Activated naive CD4-positive, alpha-beta T cell treated with anti-CD3 and anti-CD28 coated beads, Interleukin-2, amount 50 U/mL, for 24 hours (primary cell): ENCODE results near the gene LAGE3.

Source experiments
- H3K27ac Mint-ChIP-seq: one replicate; pipeline ENCODE4 v1.8.0; 2021; ENCODE audit warnings: mild to moderate bottlenecking, mixed read lengths
- H3K27me3 Mint-ChIP-seq: one replicate; pipeline ENCODE4 v1.8.0; 2021; ENCODE audit warnings: mixed read lengths
- H3K36me3 Mint-ChIP-seq: one replicate; pipeline ENCODE4 v1.8.0; 2021; ENCODE audit warnings: mixed read lengths
- H3K4me1 Mint-ChIP-seq: one replicate; pipeline ENCODE4 v1.8.0; 2021; ENCODE audit warnings: mixed read lengths
- H3K4me3 Mint-ChIP-seq: one replicate; pipeline ENCODE4 v1.8.0; 2021; ENCODE audit warnings: mild to moderate bottlenecking, mixed read lengths
- H3K9me3 Mint-ChIP-seq: one replicate; pipeline ENCODE4 v1.8.0; 2021; ENCODE audit warnings: mixed read lengths

The LAGE3 gene

GRCh38 chrX:154458116-154458953 is 20.7 kb downstream of the LAGE3 start, which contains the start of gene PLXNA3:
TSS of gene PLXNA3 (plus strand) at chrX:154458281. CDS start at chrX:154460184, 1,903 bp downstream.
- Mint-ChIP-seq H3K9me3 (no peaks in the 10 kb centered on the region), H3K36me3 (peaks cover 1% of the 10 kb centered on the region), H3K4me3 (peak within 1 kb of the TSS; percentile 91), H3K27ac (peak within 1 kb of the TSS; percentile 97), H3K4me1 (peaks cover 5% of the 10 kb centered on the region), H3K27me3 (no peaks in the 10 kb centered on the region)

- peaks cover 5% of the 10 kb centered on the region for H3K4me1 Mint-ChIP-seq
- H3K4me3 Mint-ChIP-seq = peak overlapping the region; percentile 91
- peaks cover 1% of the 10 kb centered on the region for H3K36me3 Mint-ChIP-seq
- H3K27me3 Mint-ChIP-seq = no peaks in the 10 kb centered on the region
- H3K9me3 Mint-ChIP-seq = no peaks in the 10 kb centered on the region
- peak overlapping the region; percentile 97 for H3K27ac Mint-ChIP-seq
These were observed 21.5 kb downstream of the LAGE3 start for GRCh38 chrX:154457491-154458115.

GRCh38 chrX:154452823-154453222 is 26.3 kb downstream of the LAGE3 start:
- Mint-ChIP-seq H3K27ac (peak overlapping the region; percentile 8), H3K9me3 (no peaks in the 10 kb centered on the region)

GRCh38 chrX:154450312-154450711 is 28.8 kb downstream of the LAGE3 start:
- H3K9me3 Mint-ChIP-seq = no peaks in the 10 kb centered on the region
- no peaks in the 10 kb centered on the region for H3K4me1 Mint-ChIP-seq
- H3K4me3 Mint-ChIP-seq = no peak overlapping the region
- no peaks in the 10 kb centered on the region for H3K36me3 Mint-ChIP-seq
- H3K27me3 Mint-ChIP-seq = no peaks in the 10 kb centered on the region
- no peak overlapping the region for H3K27ac Mint-ChIP-seq

More at GRCh38 chrX:154452823-154453222, 26.3 kb downstream of the LAGE3 start:
- H3K4me1 Mint-ChIP-seq = peaks cover 5% of the 10 kb centered on the region
- no peaks in the 10 kb centered on the region for H3K36me3 Mint-ChIP-seq
- no peak overlapping the region for H3K4me3 Mint-ChIP-seq
- no peaks in the 10 kb centered on the region for H3K27me3 Mint-ChIP-seq

- H3K4me3 Mint-ChIP-seq = no peak overlapping the region
- no peaks in the 10 kb centered on the region for H3K9me3 Mint-ChIP-seq
- H3K27me3 Mint-ChIP-seq = no peaks in the 10 kb centered on the region
- no peaks in the 10 kb centered on the region for H3K36me3 Mint-ChIP-seq
- no peak overlapping the region for H3K27ac Mint-ChIP-seq
- no peaks in the 10 kb centered on the region for H3K4me1 Mint-ChIP-seq
These were observed 29.5 kb downstream of the LAGE3 start for GRCh38 chrX:154449618-154450017.

- Mint-ChIP-seq H3K4me1 (peaks cover 1% of the 10 kb centered on the region), H3K27ac (no peak overlapping the region), H3K4me3 (no peak overlapping the region), H3K9me3 (no peaks in the 10 kb centered on the region), H3K36me3 (no peaks in the 10 kb centered on the region), H3K27me3 (no peaks in the 10 kb centered on the region)
These were observed 30.6 kb downstream of the LAGE3 start for GRCh38 chrX:154448484-154448883.

GRCh38 chrX:154446430-154446829 is 32.7 kb downstream of the LAGE3 start:
- Mint-ChIP-seq H3K4me3 (no peak overlapping the region), H3K9me3 (no peaks in the 10 kb centered on the region), H3K27ac (no peak overlapping the region), H3K36me3 (no peaks in the 10 kb centered on the region), H3K27me3 (no peaks in the 10 kb centered on the region), H3K4me1 (peaks cover 12% of the 10 kb centered on the region)

GRCh38 chrX:154445776-154446175 is 33.3 kb downstream of the LAGE3 start:
- no peaks in the 10 kb centered on the region for H3K27me3 Mint-ChIP-seq
- peaks cover 13% of the 10 kb centered on the region for H3K4me1 Mint-ChIP-seq
- no peak overlapping the region for H3K4me3 Mint-ChIP-seq
- no peaks in the 10 kb centered on the region for H3K9me3 Mint-ChIP-seq
- no peaks in the 10 kb centered on the region for H3K36me3 Mint-ChIP-seq
- H3K27ac Mint-ChIP-seq = no peak overlapping the region

- Mint-ChIP-seq H3K27me3 (no peaks in the 10 kb centered on the region), H3K36me3 (no peaks in the 10 kb centered on the region), H3K4me1 (peaks cover 13% of the 10 kb centered on the region), H3K9me3 (no peaks in the 10 kb centered on the region), H3K4me3 (peak overlapping the region; percentile 39), H3K27ac (no peak overlapping the region)
These were observed 34.3 kb downstream of the LAGE3 start for GRCh38 chrX:154444755-154445246.

GRCh38 chrX:154443992-154444754 is 34.9 kb downstream of the LAGE3 start, which contains the start of gene FAM50A:
TSS of gene FAM50A (plus strand) at chrX:154444141. CDS start at chrX:154444236, 95 bp downstream.
- no peaks in the 10 kb centered on the region for H3K36me3 Mint-ChIP-seq

GRCh38 chrX:154443479-154443910 is 35.6 kb downstream of the LAGE3 start:
- Mint-ChIP-seq H3K36me3 (no peaks in the 10 kb centered on the region), H3K9me3 (no peaks in the 10 kb centered on the region), H3K27ac (peak overlapping the region; percentile 35), H3K4me3 (peak overlapping the region; percentile 73), H3K27me3 (no peaks in the 10 kb centered on the region), H3K4me1 (peaks cover 16% of the 10 kb centered on the region)

More at GRCh38 chrX:154443992-154444754, 34.9 kb downstream of the LAGE3 start, which contains the start of gene FAM50A:
- Mint-ChIP-seq H3K27ac (peak within 1 kb of the TSS; percentile 41), H3K4me3 (peak within 1 kb of the TSS; percentile 73), H3K27me3 (no peaks in the 10 kb centered on the region), H3K4me1 (peaks cover 13% of the 10 kb centered on the region), H3K9me3 (no peaks in the 10 kb centered on the region)

- Mint-ChIP-seq H3K27ac (no peak overlapping the region), H3K4me3 (no peak overlapping the region), H3K4me1 (peaks cover 20% of the 10 kb centered on the region), H3K27me3 (no peaks in the 10 kb centered on the region), H3K36me3 (no peaks in the 10 kb centered on the region), H3K9me3 (no peaks in the 10 kb centered on the region)
These were observed 36.9 kb downstream of the LAGE3 start for GRCh38 chrX:154441984-154442707.

GRCh38 chrX:154441564-154441963 is 37.5 kb downstream of the LAGE3 start:
- Mint-ChIP-seq H3K4me1 (peaks cover 20% of the 10 kb centered on the region), H3K9me3 (no peaks in the 10 kb centered on the region), H3K27me3 (no peaks in the 10 kb centered on the region), H3K27ac (peak overlapping the region; percentile 30), H3K4me3 (no peak overlapping the region), H3K36me3 (no peaks in the 10 kb centered on the region)

GRCh38 chrX:154440623-154441357 is 38.3 kb downstream of the LAGE3 start:
- peaks cover 26% of the 10 kb centered on the region for H3K4me1 Mint-ChIP-seq
- no peak overlapping the region for H3K4me3 Mint-ChIP-seq
- no peaks in the 10 kb centered on the region for H3K9me3 Mint-ChIP-seq
- no peak overlapping the region for H3K27ac Mint-ChIP-seq
- H3K27me3 Mint-ChIP-seq = no peaks in the 10 kb centered on the region
- H3K36me3 Mint-ChIP-seq = no peaks in the 10 kb centered on the region
